ENCODE data around the gene TEC.

DNA sequence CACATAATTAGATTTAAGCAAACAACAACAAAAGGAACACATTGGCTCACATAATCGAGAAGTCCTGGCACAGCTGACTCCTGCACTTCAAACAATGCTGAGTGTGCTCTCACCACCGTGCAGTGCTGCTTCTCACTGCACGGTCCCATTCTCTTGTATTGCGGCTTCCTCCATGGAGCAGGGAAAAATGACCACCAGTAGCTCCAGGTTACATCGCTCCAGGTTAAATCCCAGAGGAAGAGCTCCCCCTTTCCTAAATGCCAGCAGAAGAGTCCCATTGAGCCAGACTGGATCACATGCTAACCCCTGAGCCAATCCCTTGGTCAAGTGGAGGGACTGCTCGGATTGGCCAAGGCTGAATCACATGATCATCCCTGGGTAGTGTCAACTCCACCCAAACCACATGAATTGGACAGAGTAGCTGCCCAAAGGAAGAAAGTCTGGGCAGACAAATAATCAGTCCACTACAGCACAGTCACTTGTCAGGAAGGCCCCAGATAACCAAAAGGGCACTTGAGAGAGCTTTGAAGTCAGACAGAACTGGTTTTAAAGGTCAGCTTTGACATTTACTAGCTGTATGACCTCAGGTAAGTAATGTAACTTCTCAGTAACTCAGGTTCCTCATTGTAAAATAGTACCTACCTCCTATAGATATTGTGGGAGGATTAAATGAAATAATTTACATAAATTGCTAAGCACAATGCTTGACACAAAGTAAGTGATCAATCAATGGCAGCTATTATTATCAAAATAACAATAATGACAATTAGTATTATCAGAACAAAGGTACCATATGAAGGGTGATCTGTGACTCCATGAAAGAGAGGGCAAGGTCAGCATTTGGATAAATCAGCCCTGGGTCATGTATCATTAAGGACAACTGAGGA is 14.3 kb downstream of the TEC start:
- TF ChIP-seq, protein P1, sequence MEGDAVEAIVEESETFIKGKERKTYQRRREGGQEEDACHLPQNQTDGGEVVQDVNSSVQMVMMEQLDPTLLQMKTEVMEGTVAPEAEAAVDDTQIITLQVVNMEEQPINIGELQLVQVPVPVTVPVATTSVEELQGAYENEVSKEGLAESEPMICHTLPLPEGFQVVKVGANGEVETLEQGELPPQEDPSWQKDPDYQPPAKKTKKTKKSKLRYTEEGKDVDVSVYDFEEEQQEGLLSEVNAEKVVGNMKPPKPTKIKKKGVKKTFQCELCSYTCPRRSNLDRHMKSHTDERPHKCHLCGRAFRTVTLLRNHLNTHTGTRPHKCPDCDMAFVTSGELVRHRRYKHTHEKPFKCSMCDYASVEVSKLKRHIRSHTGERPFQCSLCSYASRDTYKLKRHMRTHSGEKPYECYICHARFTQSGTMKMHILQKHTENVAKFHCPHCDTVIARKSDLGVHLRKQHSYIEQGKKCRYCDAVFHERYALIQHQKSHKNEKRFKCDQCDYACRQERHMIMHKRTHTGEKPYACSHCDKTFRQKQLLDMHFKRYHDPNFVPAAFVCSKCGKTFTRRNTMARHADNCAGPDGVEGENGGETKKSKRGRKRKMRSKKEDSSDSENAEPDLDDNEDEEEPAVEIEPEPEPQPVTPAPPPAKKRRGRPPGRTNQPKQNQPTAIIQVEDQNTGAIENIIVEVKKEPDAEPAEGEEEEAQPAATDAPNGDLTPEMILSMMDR (IDR thresholded peaks at IDR 0.05), result no peak
- TF ChIP-seq POLR2AphosphoS5 (IDR thresholded peaks at IDR 0.05; ENCODE audit: low read depth, low read length) (no peak), SIN3A (IDR thresholded peaks at IDR 0.05; ENCODE audit: borderline replicate concordance, low read depth, low read length) (no peak), EZH2phosphoT487 (IDR thresholded peaks at IDR 0.05; ENCODE audit: borderline replicate concordance, low read depth) (no peak), EP300 (IDR thresholded peaks at IDR 0.05; ENCODE audit: borderline replicate concordance in 1 of 2, low read depth in 1 of 2, low read length in 1 of 2) (no peak), TEAD4 (IDR thresholded peaks at IDR 0.05; ENCODE audit: borderline replicate concordance, insufficient read depth) (no peak), NFIC (IDR thresholded peaks at IDR 0.05; ENCODE audit: borderline replicate concordance) (no peak), RCOR1 (IDR thresholded peaks at IDR 0.05; ENCODE audit: low read length) (no peak), RAD21 (IDR thresholded peaks at IDR 0.05; ENCODE audit: low read length) (no peak), REST (IDR thresholded peaks at IDR 0.05; ENCODE audit: low read depth, low read length) (no peak), CHD2 (IDR thresholded peaks at IDR 0.05; ENCODE audit: low read length, partially characterized antibody) (no peak), FOSL2 (IDR thresholded peaks at IDR 0.05; ENCODE audit: borderline replicate concordance, low read depth) (no peak), RXRA (IDR thresholded peaks at IDR 0.05; ENCODE audit: borderline replicate concordance, low read depth) (no peak)

Data from SK-N-SH (cell line).